HG02798 (cell line): Measurements from ENCODE around the gene SIX6.
A peak's percentile ranks its signal among the peaks of the same experiment; 100 is the strongest.

Experiments
- ATAC-seq: cut with Tn5 transposase; IDR thresholded peaks from one replicate; pipeline ENCODE4 v1.9.1; 2021; ENCODE audit warnings: mild to moderate bottlenecking; ENCODE audit not compliant: unreplicated experiment, poor library complexity

Gene SIX6

DNA sequence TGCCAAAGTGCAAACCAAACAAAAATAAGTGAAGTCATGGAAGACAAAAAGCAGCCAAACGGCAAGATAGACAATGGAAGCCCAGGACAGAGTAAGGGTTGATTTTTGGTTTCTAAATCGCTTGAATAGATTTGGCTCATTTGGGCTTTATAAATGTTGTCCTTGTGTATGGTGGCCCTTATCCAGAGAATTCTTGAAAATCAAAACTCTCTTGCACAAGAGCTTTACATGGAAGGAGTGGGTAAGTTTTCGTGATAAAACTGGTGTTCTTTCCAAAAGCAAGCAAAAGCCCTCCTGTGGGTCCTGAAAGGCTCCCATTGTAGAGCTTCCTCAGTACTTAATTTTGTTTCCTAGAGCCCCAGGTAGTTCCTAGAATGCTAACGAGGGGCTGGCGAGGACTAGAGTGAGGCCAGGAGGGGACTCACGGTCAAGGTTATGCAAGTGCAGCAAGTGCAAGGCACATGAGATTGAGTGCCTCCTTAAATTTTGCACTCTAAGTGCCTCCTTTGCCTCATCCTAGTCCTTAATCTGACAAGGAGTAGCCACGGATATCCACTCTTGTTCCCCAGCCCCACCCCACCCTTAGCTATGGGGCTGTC, 4.1 kb downstream of the SIX6 start:
- ATAC-seq: no peak

DNA sequence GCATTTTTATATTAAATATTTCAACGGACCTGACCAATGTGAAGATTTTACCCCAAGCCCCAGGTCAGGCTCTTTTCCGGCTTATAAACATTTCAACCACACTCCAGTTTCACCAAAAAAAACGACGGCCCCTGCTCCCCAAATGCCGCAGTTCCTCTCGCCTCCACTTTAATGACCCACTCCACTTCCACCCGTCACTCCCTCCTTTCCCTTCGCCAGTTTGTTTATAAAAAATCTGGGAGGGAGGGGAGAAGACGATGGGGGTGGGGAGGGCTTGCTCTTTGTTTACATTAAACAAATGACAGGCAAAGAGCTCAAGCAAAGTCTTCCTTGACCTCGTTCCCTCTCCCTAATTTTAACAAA, 5.4 kb downstream of the SIX6 start:
- no peak for ATAC-seq

DNA sequence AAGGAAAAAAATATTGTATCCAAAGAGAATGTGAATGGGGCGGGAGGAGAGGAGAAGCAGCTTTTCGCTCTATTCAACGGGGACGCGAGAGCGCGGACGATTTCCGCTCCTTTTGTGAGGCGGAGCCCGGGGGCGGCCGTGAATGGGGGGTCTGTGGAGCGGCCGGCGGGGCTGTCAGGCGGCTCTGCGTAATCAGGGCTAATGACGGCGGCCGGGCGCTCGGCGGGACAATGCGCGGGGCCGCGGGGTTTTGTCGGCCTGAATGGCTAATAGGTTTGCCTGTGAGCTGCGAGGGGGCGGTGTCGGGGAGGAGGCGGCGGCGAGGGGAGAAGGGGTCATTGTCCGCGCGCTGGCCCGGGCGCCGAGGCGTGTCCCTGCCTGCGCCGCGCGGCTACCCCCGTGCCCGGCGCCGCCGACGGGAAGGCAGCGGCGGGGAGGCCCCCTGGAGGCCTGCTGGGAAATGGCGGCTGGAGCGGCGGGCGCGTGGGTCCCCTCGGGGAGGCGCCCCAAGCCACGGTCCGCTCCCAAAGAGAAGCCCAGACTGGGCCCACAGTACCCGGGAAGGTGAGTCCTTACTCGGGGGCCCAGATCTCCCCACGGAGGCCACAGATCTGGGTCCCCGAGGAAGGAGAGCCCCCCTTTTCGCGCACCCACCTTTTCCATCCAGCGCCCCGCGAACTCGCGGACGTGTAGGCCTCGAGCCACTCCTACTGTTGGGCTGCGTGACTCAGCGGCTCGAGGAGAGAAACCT, 6.0 kb downstream of the SIX6 start:
- peak; percentile 57 for ATAC-seq

DNA sequence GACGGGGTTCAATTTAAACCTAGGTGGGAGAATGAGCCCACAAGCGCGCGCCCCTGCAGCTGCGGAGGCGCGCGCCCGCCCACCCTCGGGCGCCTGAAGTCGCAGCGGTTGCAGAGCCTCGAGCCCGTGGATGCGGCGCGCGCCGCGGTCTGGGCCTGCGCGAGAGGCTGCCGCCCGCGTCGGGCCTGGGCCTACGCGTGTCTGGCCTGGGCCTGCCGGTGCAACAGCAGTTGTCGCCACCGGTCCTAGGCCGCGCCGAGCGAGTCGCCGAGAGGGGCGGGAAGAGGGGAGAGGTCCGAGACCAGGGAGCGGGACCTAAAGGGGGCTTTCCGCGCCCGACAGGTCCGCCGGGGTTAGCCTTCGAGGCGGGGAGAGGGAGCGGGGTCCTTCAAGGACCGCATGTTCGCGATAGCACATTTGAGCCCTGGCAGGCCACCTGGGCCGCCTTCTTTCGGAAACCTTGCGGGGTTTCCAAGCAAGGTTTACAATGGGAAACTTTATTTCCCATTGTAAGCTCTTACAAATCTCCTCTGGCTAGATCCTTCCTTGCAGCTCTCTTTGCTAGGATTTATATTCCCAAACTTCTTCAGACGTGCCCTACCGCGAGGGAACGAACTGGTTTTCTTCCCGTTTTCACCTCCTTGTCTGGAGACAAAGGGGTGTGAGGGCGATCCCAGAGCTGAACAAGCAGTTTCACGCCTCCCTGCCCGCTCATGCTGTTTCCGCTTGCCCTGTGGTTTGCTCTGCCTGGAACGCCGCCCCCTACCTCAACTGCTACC, 6.8 kb downstream of the SIX6 start:
- ATAC-seq: no peak

DNA sequence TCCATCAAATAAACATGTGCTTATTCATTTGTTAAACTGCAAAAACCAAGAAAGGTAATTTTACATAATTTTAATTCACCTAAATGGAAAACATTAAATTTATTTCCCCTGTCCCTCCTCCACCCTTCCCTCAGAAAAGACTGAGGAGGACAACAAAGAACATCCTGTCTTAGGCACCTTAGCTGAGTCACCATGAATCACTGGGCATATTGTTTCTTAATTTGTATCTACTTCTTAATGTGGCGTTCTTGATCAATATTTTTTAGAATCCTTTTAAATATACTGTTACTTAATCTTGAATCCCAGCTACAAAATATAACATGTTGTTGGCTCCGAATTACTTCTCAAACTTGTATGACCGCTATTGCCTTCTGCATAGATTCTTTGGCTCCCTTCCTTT, 23.5 kb downstream of the SIX6 start:
- no peak for ATAC-seq

DNA sequence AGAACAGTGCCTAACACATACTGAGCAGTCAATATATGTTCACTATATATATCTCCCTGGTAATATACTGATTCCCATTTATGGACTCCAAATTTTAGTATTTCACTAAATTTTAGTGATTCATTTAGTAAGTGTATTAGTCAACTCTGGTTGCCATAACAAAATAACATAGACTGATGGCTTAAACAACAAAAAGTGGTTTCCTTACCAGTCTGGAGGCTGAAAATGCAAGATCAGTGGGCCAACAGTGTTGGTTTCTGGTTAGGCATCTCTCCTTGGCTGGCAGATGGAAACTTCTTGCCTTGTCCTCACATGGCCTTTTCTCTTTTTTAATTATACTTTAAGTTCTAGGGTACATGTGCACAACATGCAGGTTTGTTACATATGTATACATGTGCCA, 28.7 kb downstream of the SIX6 start:
- no peak for ATAC-seq

DNA sequence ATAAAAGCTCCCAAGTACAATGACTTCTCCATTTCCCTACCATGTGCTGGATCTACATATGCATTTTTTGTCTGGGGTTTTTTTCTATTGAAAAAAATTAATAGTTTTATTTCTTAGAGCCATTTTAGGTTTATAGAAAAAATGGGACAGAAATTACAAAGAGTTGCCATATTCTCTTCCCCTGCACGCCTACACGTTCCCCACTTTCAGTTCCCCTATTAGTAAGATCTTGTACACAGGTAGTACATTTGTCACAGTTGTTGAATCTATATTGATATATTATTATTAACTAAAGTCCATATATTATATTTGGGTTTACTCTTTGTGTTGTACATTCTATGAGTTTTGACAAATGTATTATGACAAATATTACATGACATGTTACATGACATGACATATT, 35.7 kb downstream of the SIX6 start:
- ATAC-seq: peak; percentile 40

DNA sequence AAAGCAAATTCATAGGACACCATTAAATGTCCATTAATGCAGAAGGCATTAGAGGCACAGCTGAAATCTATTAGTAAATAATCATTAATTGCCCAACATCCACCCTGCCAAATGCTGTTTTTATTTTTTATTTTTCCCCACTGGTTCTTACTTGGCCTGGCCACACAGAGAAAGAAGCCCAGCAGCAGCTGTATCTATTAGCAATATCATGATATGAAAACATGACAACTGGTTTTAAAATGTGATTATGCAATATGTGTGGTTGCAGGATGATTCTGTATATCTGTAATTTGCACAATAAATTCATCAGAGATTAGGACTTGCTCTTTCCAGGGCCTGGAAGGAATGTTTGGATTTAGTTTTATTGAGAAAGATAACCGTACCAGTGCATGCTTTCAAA, 44.9 kb downstream of the SIX6 start:
- no peak for ATAC-seq

DNA sequence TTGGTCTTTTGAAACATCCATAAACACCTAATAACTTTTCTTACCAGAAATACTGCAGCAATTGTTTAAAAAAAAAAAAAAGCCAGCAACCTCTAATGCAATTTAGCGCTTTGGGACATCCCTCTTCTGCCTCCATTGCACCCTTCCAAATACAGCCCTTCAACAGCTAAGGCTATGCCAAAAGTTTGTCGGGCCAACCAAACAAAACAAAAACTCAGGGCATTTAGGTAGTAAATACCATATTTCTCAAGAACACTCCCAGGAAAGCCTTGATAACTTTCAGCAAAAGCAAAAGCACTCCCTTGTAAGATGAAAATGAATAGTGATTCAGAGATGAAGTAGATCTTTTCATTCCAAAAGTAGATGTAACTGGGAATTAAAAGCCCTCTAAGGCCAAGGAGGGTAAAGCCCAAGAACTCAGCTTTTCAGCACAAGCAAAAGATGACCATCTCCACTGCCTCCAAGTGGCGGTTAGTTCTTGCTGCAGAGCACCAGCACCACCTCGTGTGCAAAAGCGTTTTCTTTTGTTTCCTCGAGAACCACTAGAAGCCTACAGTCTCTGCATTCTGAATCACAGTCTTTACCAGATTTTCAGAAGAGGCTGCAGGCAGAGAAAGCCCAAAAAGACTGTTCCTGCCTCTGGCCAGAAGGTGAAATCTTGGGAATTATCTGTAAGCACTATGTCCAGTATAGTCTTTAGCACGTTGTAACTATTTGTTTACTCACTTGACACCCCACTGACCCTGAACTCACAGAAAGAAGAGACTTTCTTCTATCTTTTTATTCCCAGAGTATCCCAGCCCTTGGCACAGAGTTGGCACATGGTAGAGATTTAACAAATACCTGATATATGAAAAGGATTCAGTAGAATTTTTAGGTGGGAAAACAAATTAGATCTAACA, 53.1 kb downstream of the SIX6 start:
- peak; percentile 75 for ATAC-seq
